RCC 7860 (cell line): Measurements from ENCODE around the gene DEPDC1B.
"Not testable (repeated sequence)": the region's sequence is repeated elsewhere in the genome, so short reads cannot be mapped to it uniquely, and the experiment has no call there.

Source experiments
- DNase-seq: peaks from one replicate; pipeline ENCODE4 v3.0.0-alpha.2; 2015; ENCODE audit warnings: low spot score
- FAIRE-seq: peaks from 2 replicates; lab custom pipeline; 2012; peaks lifted over from hg19 to GRCh38; lab: Jason Lieb, UNC

DEPDC1B gene

DNA sequence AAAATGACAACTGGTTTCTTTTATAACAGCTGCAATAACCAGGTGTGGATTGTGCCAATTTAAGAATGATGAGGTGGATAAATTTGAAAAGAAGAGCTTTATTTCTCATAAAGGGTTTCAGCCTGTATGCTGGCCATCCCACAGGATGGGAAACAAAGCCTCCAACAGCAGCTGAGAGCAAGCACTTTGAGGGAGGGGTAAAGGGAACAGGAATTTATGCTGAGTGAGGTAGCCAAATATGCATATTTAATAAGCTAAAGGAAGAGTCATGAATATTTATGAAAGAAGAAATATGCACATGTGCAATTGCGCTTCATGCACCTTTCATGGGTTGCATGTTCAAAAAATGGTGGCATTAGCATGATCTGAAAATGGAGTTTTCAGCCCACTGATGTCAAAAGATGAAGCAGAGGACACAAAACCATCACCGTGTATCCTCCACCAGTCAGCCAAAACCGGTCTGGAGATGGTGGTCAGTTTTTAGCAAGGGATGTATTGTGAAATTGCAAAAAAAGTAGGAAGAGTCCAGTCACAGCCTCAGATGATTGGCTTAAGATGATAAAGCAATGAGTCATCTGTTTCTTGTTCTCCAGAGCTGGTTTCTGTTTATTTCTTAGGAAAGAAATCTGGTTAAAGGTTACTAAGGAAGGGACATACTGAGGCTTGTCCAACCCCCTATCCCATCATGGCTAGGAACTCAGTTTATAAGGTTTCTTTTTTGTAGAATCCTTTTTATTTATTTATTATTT is 47.9 kb downstream of the DEPDC1B start:
- peak; percentile 56 for DNase-seq
- no peak for FAIRE-seq

DNA sequence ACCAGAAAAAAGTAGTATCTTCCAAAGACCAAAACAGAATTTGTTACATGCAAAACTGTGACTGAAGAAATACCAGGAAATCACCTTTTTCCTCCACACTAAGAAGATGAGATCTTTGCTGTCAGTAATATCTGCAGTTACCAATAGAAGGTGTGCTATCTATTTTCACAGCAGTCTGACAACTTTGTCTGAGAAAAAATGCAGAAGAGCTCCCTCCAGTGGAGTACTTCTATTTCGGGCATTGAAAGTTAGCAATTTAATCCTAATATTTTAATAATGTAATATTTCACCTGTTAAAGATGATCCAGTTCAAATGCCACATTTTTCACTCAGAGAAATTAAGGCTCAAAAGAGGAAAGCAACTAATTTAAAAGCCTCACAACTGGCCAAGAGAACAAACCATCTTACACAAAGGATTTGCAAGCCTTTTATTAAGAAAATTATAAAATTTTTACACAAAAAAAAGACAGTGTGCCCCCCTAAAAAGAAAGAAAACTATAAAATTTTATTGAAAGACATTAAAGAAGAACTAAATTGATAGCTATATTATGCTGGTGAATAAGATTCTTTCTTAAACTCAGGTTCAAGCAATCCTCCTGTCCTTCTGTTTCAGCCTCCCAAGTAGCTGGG is 50.6 kb downstream of the DEPDC1B start:
- DNase-seq (no peak), FAIRE-seq (no peak)

DNA sequence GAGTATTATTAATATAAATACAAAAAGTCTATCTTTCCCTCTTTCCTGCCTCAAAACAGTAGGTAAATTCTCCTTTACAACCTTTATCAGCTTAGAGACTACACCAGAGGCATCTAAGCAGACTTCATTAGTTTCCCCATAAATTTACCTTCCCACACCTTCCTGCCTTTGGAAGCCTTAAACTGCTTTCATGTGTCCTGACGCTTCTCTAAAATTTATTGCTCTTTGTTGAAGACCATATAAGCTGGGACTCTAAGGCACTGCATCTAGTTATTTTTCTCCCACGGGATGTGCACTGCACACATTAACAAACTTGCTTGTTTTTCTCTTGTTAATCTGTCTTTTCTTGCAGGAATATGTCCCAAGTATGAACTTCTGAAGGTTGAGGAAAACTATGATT is 51.8 kb downstream of the DEPDC1B start:
- FAIRE-seq (no peak), DNase-seq (no peak)

DNA sequence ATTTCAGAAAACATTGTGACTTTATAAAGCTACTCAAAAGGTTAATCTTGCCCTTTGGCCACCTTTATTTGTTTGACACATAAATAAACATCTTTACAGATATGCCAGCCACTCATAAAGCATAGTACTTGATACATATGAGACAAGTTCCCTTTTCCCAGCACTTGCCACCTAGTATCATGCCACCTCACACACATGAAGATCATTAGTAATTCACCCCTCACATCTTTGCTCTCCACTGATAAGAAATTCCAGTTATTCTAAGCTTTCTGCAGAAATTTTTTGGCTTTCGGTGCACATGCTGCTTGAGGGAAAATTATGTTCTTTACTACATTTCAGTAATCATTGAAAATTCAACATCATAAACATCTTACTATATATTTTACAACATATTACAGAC is 59.1 kb downstream of the DEPDC1B start:
- FAIRE-seq = no peak
- DNase-seq = no peak

DNA sequence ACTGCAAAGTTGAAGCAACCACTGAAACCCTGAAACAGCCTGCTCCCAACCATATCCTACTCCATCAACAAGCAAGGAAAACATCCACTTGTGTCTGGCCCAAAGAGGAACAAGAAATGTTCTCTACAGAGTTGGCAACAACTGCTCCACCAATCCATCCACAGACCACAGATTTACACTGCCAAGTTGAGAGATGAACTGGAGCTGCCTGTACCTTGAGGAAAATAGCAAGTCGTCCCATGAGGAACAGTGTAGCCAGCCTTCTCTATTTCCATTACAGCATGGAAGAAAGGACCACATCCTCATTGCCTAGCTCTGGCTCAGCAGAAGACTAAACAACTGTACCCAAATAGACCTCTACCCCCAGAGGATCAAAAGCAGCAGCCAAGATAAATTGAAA is 60.4 kb downstream of the DEPDC1B start:
- DNase-seq = no peak
- FAIRE-seq = no peak

DNA sequence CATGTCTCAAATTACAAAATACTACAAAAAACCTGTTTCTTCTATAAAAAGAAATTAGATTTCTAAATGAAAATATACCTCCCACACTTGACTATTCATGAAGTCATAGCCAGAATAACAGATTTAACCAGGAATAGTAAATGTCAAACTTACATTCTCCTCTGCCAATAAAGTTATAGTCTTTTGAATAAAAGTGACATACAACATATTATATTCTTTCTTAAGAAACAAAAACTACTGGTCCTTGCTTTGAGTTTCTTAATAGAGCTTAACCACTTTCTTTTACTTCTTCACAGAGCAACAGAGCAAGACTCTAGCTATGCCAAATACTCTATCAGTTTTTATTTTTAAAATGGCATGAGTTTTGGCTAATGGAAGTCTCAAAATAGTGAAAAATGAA is 61.7 kb downstream of the DEPDC1B start:
- FAIRE-seq (no peak), DNase-seq (no peak)

DNA sequence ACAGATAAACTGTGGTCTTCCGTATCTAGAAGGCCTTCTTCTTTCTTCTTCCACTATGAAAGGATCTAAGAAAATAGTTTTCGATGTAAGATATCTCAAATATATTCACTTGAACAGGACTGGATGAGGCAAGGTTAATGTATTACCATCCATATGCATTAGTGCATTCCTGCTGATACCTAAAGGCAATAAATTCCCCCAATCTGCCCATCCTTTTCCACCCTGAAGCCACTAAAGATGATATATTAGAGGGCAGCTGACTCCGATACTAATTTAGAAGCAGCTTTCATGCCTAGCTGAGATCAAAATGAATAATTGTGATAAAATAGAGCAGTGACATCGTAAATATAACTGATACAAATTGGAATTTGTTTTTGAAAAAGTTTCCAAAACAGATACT is 63.3 kb downstream of the DEPDC1B start:
- FAIRE-seq (no peak), DNase-seq (no peak)

DNA sequence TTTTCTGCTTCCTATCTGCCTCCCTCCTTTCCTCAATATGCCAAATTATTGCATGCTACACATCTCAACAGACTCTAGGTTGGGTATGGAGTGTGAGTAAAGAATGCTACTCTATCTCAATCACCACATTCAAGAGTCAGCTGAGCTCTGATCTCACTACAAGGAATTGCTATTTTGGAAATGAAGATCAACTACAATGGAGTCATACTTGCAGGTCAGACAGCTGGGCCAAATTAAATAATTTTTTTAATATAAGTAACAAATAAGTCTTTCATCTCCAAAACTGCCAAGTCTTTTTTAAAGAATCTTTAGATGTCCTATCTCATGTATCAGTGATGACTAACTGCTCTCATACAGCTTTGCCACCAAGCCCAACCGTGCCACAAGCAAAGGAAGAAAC is 64.0 kb downstream of the DEPDC1B start:
- FAIRE-seq = no peak

DNA sequence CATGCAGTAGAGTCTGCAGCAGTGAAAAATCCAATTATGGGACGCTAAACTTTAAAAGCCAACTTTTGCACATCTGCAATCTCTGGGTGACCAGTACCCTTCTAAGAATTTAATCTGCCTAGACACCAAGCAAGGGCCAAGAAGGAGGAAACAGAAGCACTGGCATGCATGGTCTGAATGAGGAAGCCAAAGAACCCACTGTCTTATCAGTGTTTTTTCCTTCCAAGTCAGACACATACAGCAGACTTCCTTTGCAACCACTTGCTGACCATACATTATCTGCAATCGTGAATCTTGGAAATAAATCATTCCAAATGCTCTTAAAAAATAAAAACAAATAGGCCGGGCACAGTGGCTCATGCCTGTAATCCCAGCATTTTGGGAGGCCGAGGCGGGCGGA is 65.9 kb downstream of the DEPDC1B start:
- no peak for FAIRE-seq
- DNase-seq = no peak

More for the DNA sequence above, 64.0 kb downstream of the DEPDC1B start:
- no peak for DNase-seq

DNA sequence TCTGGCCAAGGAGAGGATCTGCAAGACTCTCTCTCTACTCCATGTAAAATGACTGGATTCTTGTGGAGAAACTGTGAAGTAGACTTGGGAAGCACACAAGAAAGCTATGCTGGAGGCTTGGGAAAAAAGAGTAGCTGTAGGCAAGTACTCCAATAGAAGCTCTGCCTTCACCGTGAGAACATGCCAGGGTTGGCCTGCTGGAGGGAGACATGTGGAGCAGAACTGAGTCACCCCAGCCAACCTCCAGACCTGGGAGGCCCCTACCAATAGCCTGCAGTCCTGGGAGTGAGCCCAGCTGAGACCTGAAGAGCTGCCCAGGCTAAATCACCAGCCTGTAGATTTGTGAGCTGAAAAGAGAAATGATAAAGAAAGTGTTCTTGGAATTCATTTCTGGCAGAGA is 66.6 kb downstream of the DEPDC1B start:
- FAIRE-seq (no peak), DNase-seq (no peak)

DNA sequence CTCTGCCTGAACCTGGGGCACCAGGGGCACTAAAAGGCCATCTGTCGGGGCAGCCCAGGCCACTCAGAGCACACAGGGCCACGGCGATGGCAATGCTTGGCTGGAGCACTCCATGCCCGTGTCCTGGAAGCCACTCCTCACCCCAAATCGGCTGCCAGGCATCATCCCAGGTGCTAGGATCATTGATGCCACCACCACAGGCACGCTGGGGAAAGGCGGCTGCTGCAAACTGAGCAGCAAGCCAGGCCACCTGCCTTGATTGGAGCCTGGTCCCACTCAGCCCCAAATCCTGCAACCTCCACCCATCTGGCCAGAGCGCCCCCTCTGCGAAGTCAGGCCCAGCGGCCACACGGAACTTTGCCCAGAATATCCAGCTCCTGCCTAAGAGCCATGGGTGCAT is 67.8 kb downstream of the DEPDC1B start:
- DNase-seq (no peak), FAIRE-seq (no peak)

DNA sequence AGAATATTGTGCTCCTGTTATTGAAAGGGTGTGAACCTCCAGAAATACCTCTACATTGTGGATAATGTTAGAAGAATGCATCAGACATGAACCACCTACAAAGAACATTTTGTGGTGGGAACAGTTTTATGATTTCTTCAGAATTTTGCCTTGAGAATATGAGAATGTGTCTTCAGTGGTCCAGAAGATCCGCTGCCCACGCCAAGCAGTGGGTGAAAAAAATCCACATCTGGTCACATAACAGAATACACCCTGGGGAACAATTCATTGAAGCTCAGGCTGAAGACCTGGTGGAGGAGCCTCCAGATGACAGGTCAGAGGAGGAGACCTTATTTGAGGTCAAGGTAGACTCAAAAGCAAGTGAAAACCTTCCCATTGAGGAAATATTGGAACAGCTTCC is 69.1 kb downstream of the DEPDC1B start:
- no peak for DNase-seq
- no peak for FAIRE-seq

DNA sequence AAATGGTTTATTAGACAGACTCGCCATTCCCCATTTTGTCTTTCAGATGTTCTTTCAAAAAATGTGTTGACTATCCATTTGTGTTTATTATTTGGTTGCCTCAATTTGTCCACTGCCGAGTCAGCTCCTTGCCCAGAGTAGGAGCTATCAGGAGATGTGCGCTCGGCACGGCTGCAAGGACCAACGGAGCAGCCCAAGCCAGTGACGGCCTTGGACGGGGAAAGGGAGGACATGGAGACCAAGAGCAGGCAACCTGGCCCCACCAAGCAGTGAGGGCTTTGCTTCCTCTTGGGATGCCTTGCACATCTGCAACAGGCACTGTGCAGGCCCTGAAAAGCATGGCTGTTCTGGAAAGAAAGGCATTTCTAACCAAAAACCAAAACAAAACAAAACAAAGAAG is 69.8 kb downstream of the DEPDC1B start:
- no peak for FAIRE-seq

DNA sequence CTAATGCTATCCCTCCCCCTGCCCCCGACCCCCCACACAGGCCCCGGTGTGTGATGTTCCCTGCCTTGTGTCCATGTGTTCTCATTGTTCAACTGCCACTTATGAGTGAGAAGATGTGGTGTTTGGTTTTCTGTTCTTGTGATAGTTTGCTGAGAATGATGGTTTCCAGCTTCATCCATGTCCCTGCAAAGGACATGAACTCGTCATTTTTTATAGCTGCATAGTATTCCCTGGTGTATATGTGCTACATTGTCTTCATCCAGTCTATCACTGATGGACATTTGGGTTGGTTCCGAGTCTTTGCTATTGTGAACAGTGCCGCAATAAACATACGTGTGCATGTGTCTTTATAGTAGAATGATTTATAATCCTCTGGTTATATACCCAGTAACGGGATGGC is 75.1 kb downstream of the DEPDC1B start:
- not testable (repeated sequence) for DNase-seq, FAIRE-seq

More for the DNA sequence above, 69.8 kb downstream of the DEPDC1B start:
- DNase-seq = no peak

DNA sequence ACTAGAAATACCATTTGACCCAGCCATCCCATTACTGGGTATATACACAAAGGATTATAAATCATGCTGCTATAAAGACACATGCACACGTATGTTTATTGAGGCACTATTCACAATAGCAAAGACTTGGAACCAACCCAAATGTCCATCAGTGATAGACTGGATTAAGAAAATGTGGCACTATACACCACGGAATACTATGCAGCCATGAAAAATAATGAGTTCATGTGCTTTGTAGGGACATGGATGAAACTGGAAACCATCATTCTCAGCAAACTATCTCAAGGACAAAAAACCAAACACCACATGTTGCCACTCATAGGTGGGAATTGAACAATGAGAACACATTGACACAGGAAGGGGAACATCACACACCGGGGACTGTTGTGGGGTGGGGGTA is 79.2 kb downstream of the DEPDC1B start:
- FAIRE-seq, DNase-seq: not testable (repeated sequence)

DNA sequence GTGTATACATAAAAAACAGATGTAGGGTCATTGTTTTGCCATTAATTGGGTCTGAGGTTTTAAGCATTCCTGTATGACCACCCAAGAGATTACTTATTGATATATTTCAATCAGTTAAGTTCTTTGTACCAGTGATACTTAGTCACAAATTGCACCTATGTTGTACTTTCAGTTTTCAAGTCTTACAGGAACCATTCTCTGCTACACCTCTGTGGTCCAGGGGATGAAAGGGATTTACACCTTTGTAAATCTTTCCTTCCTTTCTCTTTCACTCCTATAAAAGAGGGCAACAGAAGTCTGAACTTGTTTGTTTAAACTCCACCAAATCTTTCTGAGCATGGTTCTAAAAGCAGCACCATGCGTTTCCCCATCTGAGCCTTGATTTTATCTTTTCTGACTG is 86.1 kb downstream of the DEPDC1B start:
- FAIRE-seq = no peak
- no peak for DNase-seq

DNA sequence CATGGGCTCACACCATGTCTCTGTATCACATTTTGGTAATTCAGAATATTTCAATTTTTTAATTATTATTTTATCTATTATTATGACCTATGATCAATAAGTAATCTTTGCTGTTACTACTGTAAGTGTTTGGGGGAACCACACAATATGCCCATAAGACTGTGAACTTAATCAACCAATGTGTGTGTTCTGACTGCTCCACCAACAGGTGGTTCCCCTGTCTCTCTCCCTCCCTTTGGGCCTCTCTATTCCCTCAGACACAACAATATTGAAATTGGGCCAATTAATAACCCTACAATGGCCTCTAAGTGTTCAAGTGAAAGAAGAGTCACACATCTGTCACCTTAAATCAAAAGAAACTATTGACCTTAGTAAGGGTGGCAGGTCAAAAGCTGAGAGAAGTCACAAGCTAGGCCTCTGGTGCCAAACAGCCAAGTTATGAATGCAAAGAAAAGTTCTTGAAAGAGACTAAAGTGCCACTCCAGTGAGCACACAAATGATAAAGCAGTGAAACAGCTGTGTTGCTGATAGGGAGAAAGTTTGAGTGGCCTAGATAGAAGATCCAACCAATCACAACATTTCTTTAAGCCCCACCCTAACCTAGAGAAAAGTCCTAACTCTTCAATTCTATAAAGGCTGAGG is 88.7 kb downstream of the DEPDC1B start:
- FAIRE-seq (no peak), DNase-seq (no peak)

DNA sequence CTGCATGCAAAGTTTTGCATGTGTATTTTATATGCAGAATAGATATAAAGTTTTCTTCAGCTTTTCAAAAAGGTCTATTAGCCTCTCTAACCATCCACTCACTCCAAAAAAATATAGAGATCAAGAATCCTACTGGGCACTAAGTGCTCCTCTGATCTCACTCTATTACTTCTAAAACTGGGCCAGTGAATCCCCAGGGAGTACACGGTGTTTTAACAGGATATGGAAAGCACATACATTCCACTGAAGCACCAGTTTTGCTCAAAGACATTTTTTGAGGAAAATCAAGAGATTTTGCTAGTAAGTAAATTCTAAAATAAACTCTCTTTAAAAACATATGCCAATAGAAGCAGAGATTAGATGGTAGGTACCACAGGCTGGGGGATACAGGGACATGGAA is 95.2 kb downstream of the DEPDC1B start:
- no peak for FAIRE-seq
- DNase-seq = no peak

DNA sequence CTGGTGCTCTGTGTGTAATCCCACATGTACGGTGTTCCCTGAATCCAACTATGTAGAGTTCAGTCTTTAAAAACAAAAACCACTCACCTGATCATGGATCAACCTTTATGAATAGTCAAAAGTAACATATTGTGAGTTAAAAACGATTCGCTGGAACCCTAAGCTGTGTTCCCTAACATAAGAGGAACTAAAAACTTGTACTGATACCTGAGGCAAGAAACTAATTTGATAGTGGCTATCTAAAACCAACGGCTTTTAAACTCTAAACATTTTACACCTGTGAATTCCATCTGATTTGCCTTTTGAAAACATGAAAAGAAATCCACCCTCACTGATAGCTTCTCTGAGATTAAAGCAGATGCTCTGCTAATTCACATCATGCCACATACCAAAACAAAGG is 101.5 kb downstream of the DEPDC1B start:
- FAIRE-seq = no peak
- DNase-seq = no peak

DNA sequence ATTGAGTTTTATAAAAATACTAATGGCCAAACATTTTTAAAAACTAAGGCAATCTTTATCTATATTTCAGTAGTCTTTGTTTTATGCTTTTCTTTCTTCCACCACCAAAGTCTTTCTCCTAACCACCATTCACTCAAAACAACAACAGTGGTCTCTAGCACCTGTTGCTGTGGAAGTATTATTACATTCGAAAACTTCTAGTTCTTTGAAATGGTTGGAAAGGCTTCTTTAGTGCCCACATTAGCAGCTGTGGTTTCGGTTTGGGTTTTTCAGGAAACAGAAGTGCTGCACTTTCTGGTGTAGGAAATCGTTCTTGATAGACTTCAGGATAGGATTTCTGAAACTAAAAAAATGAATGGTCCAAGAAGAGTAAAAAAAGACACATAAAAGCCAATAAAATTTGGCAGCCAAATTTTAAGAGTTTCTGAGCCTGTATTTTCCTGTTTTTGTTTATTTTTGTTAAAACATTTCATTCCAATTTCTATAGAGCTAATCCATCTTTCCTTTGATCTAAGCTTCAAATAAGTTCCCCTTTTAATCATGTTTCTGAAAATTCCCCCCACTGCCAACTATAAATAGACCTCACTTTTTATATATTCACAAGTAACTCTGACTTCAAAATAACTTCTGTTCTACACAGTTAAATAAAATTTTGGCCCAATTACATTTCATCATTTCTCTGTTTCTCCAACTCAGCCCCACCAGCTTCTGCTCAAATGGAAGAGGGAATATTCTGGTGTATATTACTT is 102.2 kb downstream of the DEPDC1B start:
- DNase-seq = no peak
- no peak for FAIRE-seq

DNA sequence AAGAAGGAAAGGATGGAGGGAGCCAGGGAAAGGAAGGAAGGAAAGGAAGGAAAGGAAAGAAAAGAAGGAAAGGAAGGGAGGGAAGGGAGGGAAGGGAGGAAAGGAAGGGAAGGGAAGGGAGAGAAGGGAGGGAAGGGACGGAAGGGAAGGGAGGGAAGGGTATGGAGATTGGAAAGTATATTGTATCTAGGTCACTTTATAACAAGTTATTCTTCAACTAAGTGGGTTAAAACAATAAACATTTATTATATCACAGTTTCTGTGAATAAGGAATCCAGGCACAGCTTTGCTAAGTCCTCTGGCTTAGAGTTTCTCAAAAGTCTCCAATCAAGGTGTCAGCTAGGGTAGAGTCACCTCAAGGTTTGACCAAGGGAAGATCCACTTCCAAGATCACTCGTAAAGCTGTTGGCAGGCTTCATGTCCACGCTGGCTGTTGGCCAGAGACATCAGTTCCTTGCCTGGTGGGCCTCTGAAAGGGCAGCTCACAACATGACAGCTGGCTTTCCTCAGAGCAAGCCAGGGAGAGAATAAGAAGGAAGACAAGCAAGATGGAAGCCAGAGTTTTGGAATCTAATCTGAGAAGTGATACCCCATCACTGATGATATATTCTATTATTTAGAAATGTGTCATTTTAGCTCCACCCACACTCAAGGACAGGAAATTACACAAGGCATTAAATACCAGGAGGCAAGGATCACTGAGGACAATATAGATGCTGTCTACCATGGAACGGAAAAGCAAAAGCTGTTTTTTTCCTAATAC is 105.1 kb downstream of the DEPDC1B start:
- DNase-seq = no peak
- no peak for FAIRE-seq
